OCI-LY7 (cell line): ENCODE measurements around the gene IVD. TPM values are rescaled to one million over a fixed set of nuclear protein-coding genes. Genes with fewer than 3 reads are reported as not detected.
A peak's percentile ranks its signal among the peaks of the same experiment; 100 is the strongest.

Source experiments
- BruUV-seq: library from RNA; stranded (reverse); fragments of 400-500 nt; replicated peaks from 2 replicates; lab custom pipeline; 2021; lab: Mats Ljungman, UMichigan
- CTCF ChIA-PET: fragments of 300-600 bp; sonication (Branson Sonifier 250); formaldehyde crosslinking; loops from one replicate; lab custom pipeline; 2022; ENCODE audit warnings: antibody characterized with exemption; ENCODE audit not compliant: unreplicated experiment; lab: Charles Lee
- POLR2A ChIA-PET: fragments of 300-600 bp; sonication (Branson Sonifier 250); formaldehyde crosslinking; loops from one replicate; lab custom pipeline; 2022; ENCODE audit warnings: antibody characterized with exemption; lab: Charles Lee
- DNase-seq: peaks from one replicate; pipeline ENCODE4 v3.0.0-alpha.2; 2015; ENCODE audit warnings: low spot score
- H2AFZ ChIP-seq: fragments of 200-600 bp; sonication (generic), shearing (Covaris generic); 2 replicates; pipeline ENCODE4 v1.6.1; 2014; ENCODE audit warnings: mild to moderate bottlenecking, antibody characterized with exemption, low read length, moderate library complexity
- H3K27ac ChIP-seq: fragments of 200-600 bp; sonication (generic); 2 replicates; pipeline ENCODE4 v1.5.1; 2014; ENCODE audit warnings: mixed run types, low read depth, mild to moderate bottlenecking, moderate library complexity, low read length, inconsistent platforms; ENCODE audit not compliant: poor library complexity, severe bottlenecking
- H3K36me3 ChIP-seq: fragments of 200-600 bp; sonication (generic); 2 replicates; pipeline ENCODE4 v1.6.1; 2014; ENCODE audit warnings: mild to moderate bottlenecking, antibody characterized with exemption, low read length, moderate library complexity, mixed read lengths; ENCODE audit not compliant: insufficient read depth
- H3K4me1 ChIP-seq: fragments of 200-600 bp; sonication (generic); 2 replicates; pipeline ENCODE4 v1.5.1; 2014; ENCODE audit warnings: mild to moderate bottlenecking, low read length; ENCODE audit not compliant: insufficient read depth, poor library complexity, severe bottlenecking
- H3K4me2 ChIP-seq: fragments of 200-600 bp; sonication (generic); 2 replicates; pipeline ENCODE4 v1.6.1; 2014; ENCODE audit warnings: mild to moderate bottlenecking, low read length
- H3K4me3 ChIP-seq: fragments of 200-600 bp; sonication (generic); 2 replicates; pipeline ENCODE4 v1.5.1; 2014; ENCODE audit warnings: mild to moderate bottlenecking, low read depth, low read length; ENCODE audit not compliant: poor library complexity, severe bottlenecking
- H3K79me2 ChIP-seq: fragments of 200-600 bp; sonication (generic); 2 replicates; pipeline ENCODE4 v1.6.1; 2016; ENCODE audit warnings: low read depth, mild to moderate bottlenecking, low read length, moderate library complexity, mixed read lengths; ENCODE audit not compliant: insufficient read depth
- H3K9me2 ChIP-seq: fragments of 200-600 bp; sonication (generic); 2 replicates; pipeline ENCODE4 v1.6.1; 2016; ENCODE audit warnings: mild to moderate bottlenecking, low read length, mixed read lengths; ENCODE audit not compliant: insufficient read depth
- H3K9me3 ChIP-seq: fragments of 200-600 bp; sonication (generic); 2 replicates; pipeline ENCODE4 v1.6.1; 2014; ENCODE audit warnings: mild to moderate bottlenecking, mixed run types, low read length, mixed read lengths
- H4K20me1 ChIP-seq: fragments of 200-600 bp; sonication (generic); 2 replicates; pipeline ENCODE4 v1.6.1; 2014; ENCODE audit warnings: mild to moderate bottlenecking, antibody characterized with exemption, low read length, moderate library complexity, mixed read lengths; ENCODE audit not compliant: insufficient read depth
- EZH2phosphoT487 ChIP-seq: fragments of 200-600 bp; sonication (generic); IDR thresholded peaks from 2 replicates; pipeline ENCODE4 v1.6.1; 2018; ENCODE audit warnings: low read depth, borderline replicate concordance, mild to moderate bottlenecking, mixed run types, antibody characterized with exemption, low read length, moderate library complexity, mixed read lengths
- intact Hi-C: fragments of 100-400 bp; cut with micrococcal nuclease; formaldehyde crosslinking; loops from one replicate; pipeline ENCODE4 v1.10.0; 2022; ENCODE audit not compliant: unreplicated experiment
- total RNA-seq, 2 experiments: library from RNA; depleted of rRNA in 1 of 2; stranded (reverse); fragments of >200 nt in 1 of 2; shearing (Covaris generic) in 1 of 2; gene quantifications; 2 replicates each; pipeline ENCODE4 v1.2.3, GENCODE V29; 2014 to 2022
- TF ChIP-seq, protein P1 (sequence below): fragments of 200-600 bp; sonication (generic); conservative IDR thresholded peaks from 2 replicates; pipeline ENCODE4 v1.5.1; 2014; ENCODE audit warnings: mild to moderate bottlenecking, antibody characterized with exemption, low read length, moderate library complexity, mixed read lengths

The IVD gene
- total RNA-seq, 2 experiments from 2014 or later: 20.6 to 67.3 TPM

DNA sequence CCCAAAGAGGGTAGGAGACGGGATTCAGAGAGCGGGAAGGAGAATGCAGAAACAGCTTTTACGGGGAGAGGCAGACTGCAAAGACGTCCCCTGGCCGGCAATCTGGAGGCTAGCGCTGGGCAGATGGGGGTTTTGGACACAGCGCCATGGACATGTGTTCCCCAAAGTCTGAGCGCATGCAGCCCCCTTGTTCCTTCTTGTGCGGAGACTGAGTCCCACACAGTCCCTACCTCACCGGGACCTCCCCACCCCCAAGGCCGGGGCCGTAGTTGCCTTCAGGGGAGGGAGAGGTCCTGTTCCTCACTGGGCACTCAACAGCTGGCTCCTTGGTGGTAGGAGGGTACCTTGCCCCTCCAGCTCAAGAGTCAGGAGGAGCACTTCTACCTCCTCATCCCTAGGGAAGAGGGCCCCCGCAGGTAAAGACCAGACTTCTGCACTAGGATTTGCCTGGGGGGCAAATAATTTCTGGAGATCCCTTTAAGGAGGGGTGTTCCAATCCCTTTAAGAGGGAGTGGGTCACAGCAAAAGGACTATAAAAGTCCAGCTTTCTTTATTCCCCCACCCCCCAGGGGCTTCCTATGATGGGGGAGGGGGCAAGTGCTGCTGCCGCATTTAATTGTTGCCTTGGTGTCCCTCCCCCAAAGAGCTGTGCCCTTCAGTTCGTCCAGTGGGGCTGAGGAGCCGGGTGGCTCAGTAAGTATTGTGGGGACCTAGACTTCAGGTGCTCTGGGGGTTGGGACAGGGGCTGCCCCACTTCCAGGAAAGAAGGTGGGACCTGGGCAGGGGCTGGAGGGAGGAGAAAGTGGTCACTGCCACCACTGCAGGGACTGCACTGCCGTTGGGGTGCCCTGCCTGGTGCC is 31.5 kb downstream of the IVD start:
- TF ChIP-seq EZH2phosphoT487: 0 out of 2 replicates have a peak, but pooled peaks have one; percentile 23
- TF ChIP-seq, protein P1, sequence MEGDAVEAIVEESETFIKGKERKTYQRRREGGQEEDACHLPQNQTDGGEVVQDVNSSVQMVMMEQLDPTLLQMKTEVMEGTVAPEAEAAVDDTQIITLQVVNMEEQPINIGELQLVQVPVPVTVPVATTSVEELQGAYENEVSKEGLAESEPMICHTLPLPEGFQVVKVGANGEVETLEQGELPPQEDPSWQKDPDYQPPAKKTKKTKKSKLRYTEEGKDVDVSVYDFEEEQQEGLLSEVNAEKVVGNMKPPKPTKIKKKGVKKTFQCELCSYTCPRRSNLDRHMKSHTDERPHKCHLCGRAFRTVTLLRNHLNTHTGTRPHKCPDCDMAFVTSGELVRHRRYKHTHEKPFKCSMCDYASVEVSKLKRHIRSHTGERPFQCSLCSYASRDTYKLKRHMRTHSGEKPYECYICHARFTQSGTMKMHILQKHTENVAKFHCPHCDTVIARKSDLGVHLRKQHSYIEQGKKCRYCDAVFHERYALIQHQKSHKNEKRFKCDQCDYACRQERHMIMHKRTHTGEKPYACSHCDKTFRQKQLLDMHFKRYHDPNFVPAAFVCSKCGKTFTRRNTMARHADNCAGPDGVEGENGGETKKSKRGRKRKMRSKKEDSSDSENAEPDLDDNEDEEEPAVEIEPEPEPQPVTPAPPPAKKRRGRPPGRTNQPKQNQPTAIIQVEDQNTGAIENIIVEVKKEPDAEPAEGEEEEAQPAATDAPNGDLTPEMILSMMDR: no peak
- Histone ChIP-seq H3K79me2 (no peaks in the 10 kb centered on the region), H3K4me1 (peaks cover 12% of the 10 kb centered on the region), H4K20me1 (no peaks in the 10 kb centered on the region), H3K9me2 (no peaks in the 10 kb centered on the region), H3K9me3 (no peaks in the 10 kb centered on the region), H3K36me3 (no peaks in the 10 kb centered on the region), H2AFZ (no peak overlapping the region), H3K27ac (no peak overlapping the region), H3K4me2 (peak overlapping the region; percentile 35; the same call in 1 of the 2 replicates), H3K4me3 (no peak overlapping the region)
- intact Hi-C loops: no loop called here
- ChIA-PET POLR2A (interaction anchor here (0.6 kb wide), 1 partner anchor 60 kb away, joined by 5 read pairs; no protein-coding TSS in a partner anchor), CTCF (no interaction called here)
- DNase-seq: no peak
- no TSS peak for BruUV-seq

GRCh38 chr15:40437752-40438687 is 32.4 kb downstream of the IVD start:
- H3K4me2 ChIP-seq: no peak overlapping the region
- no peaks in the 10 kb centered on the region for H3K36me3 ChIP-seq
- TF ChIP-seq EZH2phosphoT487: no peak
- TF ChIP-seq, protein P1: no peak
- no peaks in the 10 kb centered on the region for H3K9me2 ChIP-seq
- no peak for DNase-seq
- peaks cover 21% of the 10 kb centered on the region for H3K4me1 ChIP-seq
- H3K4me3 ChIP-seq: no peak overlapping the region
- peaks cover 8% of the 10 kb centered on the region for H4K20me1 ChIP-seq
- H2AFZ ChIP-seq: no peak overlapping the region
- H3K27ac ChIP-seq: no peak overlapping the region
- BruUV-seq: no TSS peak
- no peaks in the 10 kb centered on the region for H3K9me3 ChIP-seq
- ChIA-PET CTCF (no interaction called here), POLR2A (no interaction called here)
- intact Hi-C loops: no loop called here
- peaks cover 9% of the 10 kb centered on the region; the same call in 1 of the 2 replicates for H3K79me2 ChIP-seq
